CD4-positive, alpha-beta memory T cell (primary cell): Measurements from ENCODE around the gene DUSP7. TPM values are rescaled to one million over a fixed set of nuclear protein-coding genes. Genes with fewer than 3 reads are reported as not detected.

ENCODE experiments used
- CTCF ChIA-PET: fragments of 350-600 bp; sonication (Branson Sonifier 250); formaldehyde crosslinking; loops from one replicate; lab custom pipeline; 2021; ENCODE audit warnings: inconsistent platforms; ENCODE audit not compliant: partially characterized antibody; lab: Charles Lee
- POLR2A ChIA-PET: fragments of 350-600 bp; sonication (Branson Sonifier 250); formaldehyde crosslinking; loops from one replicate; lab custom pipeline; 2021; ENCODE audit not compliant: partially characterized antibody; lab: Charles Lee
- DNase-seq, 5 donors: peaks; one replicate each; pipeline versions ENCODE4 v3.0.0 to v3.0.0-alpha.2; 2020 to 2022; ENCODE audit warnings: mixed read lengths in 1 of 5
- H3K27ac ChIP-seq: one replicate; pipeline ENCODE4 v1.7.0; 2013; ENCODE audit warnings: low read depth, low read length
- H3K27me3 ChIP-seq: 2 replicates; pipeline ENCODE4 v1.7.0; 2013; ENCODE audit warnings: mild to moderate bottlenecking, low read length, moderate library complexity; ENCODE audit not compliant: insufficient read depth
- H3K36me3 ChIP-seq: 2 replicates; pipeline ENCODE4 v1.7.0; 2013; ENCODE audit warnings: mild to moderate bottlenecking, low read length, moderate library complexity; ENCODE audit not compliant: insufficient read depth
- H3K4me1 ChIP-seq: 2 replicates; pipeline ENCODE4 v1.7.0; 2013; ENCODE audit warnings: mild to moderate bottlenecking, low read length, moderate library complexity; ENCODE audit not compliant: insufficient read depth
- H3K4me3 ChIP-seq, 2 donors: one replicate each; pipeline ENCODE4 v1.7.0; 2013; ENCODE audit warnings: low read length in 2 of 2, mild to moderate bottlenecking in 1 of 2
- H3K9me3 ChIP-seq, 2 donors: one replicate each; pipeline ENCODE4 v1.7.0; 2013; ENCODE audit warnings: low read length in 2 of 2, control low read depth in 1 of 2; ENCODE audit not compliant: control insufficient read depth in 1 of 2
- H3K27ac Mint-ChIP-seq, 7 donors: one replicate each; pipeline ENCODE4 v1.8.0; 2020 to 2021; ENCODE audit warnings: mixed read lengths in 7 of 7, mild to moderate bottlenecking in 6 of 7, inconsistent platforms in 3 of 7, moderate library complexity in 3 of 7
- H3K27me3 Mint-ChIP-seq, 2 donors: one replicate each; pipeline ENCODE4 v1.8.0; 2020 to 2021; ENCODE audit warnings: mixed read lengths in 2 of 2
- H3K36me3 Mint-ChIP-seq, 2 donors: one replicate each; pipeline ENCODE4 v1.8.0; 2020 to 2021; ENCODE audit warnings: mixed read lengths in 2 of 2, inconsistent platforms in 1 of 2, mild to moderate bottlenecking in 1 of 2
- H3K4me1 Mint-ChIP-seq, 4 donors: one replicate each; pipeline ENCODE4 v1.8.0; 2020 to 2021; ENCODE audit warnings: mixed read lengths in 4 of 4, mild to moderate bottlenecking in 1 of 4
- H3K4me3 Mint-ChIP-seq, 8 donors: one replicate each; pipeline ENCODE4 v1.8.0; 2020 to 2021; ENCODE audit warnings: mixed read lengths in 8 of 8, mild to moderate bottlenecking in 7 of 8, moderate library complexity in 6 of 8, inconsistent platforms in 3 of 8
- H3K9me3 Mint-ChIP-seq, 8 donors: one replicate each; pipeline ENCODE4 v1.8.0; 2020 to 2021; ENCODE audit warnings: mixed read lengths in 8 of 8, mild to moderate bottlenecking in 5 of 8, inconsistent platforms in 3 of 8, moderate library complexity in 1 of 8
- intact Hi-C: fragments of 100-400 bp; cut with micrococcal nuclease; formaldehyde crosslinking; loops from one replicate; pipeline ENCODE4 v1.15.1; 2023
- polyA plus RNA-seq, 2 donors: library from polyadenylated mRNA; unstranded; fragments of 300-500 nt; fragmentation: Illumina TruSeq; gene quantifications; one replicate each; pipeline ENCODE4 v1.2.3, GENCODE V29; 2021
- total RNA-seq, 2 experiments: library from RNA; stranded (reverse); gene quantifications; one replicate each; pipeline ENCODE4 v1.2.3, GENCODE V29; 2021

Gene DUSP7
- total and polyA plus RNA-seq, 4 experiments from 2014 or later: 2.8 to 44.7 (median 26.9) TPM

DNA sequence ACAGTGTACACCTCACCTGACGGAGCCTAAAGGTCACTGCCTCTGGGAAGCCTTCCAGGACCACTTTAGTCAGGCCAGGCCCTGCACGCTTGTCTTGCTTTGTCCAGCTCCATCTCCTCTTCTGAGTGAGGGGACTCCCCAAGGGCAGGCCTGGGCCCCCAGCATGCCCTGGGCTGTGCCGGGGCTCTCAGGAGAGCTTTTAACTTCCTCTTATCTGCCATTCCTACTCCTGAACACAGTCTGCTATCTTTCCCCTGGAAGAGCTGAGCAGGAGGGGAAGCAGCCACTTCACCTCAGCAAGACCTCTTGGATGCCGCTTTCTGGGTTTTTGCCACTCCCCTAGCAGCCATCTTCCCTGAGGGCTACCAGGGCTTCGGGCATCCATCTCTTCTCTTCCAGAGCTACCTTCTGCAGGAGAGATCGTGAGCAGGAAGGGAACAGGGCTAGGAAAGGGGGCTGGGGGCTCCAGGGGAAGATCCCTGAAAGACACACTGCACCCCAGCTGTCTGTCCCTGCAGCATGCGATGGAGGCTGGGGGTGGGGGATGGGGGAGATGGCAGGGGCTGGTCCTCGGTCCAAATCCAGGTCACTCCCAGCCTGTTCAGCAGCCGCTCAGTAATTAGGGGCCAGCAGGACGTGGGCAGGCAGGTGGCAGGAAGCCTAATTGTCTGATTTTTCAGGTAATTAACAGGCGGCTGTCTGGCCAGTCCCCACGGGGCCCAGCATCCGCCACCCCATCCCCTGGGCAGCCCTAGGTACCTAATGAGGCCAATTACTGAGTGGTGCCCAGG lies 40.7 kb downstream of the DUSP7 start:
- Mint-ChIP-seq H3K9me3 (peaks cover 0 to 6% (median 0%) of the 10 kb centered on the region in 8 donors), H3K27ac (peak overlapping the region in 1 of 7 donors; percentile 43), H3K27me3 (no peaks in the 10 kb centered on the region), H3K4me3 (no peak overlapping the region), H3K36me3 (no peaks in the 10 kb centered on the region), H3K4me1 (no peaks in the 10 kb centered on the region)
- H3K4me1 ChIP-seq: no peaks in the 10 kb centered on the region
- POLR2A ChIA-PET: no interaction called here
- intact Hi-C loops: no loop called here
- CTCF ChIA-PET: interaction anchor here (1.5 kb wide), 1 partner anchor 38 kb away, joined by 3 read pairs; no protein-coding TSS in a partner anchor
- H3K36me3 ChIP-seq: no peaks in the 10 kb centered on the region
- no peak for DNase-seq
- no peaks in the 10 kb centered on the region for H3K27me3 ChIP-seq
- no peaks in the 10 kb centered on the region for H3K9me3 ChIP-seq
- no peak overlapping the region for H3K27ac ChIP-seq
- H3K4me3 ChIP-seq: no peak overlapping the region

DNA sequence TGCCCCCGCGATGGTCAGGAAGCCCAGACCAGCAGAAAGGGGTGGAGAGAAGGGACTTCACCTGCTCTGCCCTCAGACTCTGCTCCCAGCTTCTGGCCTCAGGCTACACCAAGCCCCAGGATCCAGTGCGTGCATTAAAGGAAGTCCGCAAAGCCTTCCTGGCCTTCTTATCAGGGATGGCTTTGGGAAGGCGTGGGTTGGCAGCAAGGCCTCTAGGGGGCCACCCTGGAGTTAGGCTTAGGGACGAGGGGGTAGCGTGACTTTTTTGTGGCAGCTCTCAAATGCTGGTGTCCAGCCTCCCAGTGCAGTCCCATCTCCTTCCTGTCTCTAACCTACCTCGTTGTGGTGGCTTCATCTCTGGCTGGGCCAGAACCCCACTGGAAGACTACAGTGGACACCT lies 41.8 kb downstream of the DUSP7 start:
- Mint-ChIP-seq H3K27me3 (no peaks in the 10 kb centered on the region), H3K36me3 (no peaks in the 10 kb centered on the region), H3K4me1 (peaks cover 0 to 3% (median 0%) of the 10 kb centered on the region in 4 donors), H3K9me3 (peaks cover 0 to 6% (median 0%) of the 10 kb centered on the region in 8 donors), H3K27ac (no peak overlapping the region), H3K4me3 (no peak overlapping the region)
- no peaks in the 10 kb centered on the region for H3K27me3 ChIP-seq
- H3K9me3 ChIP-seq: no peaks in the 10 kb centered on the region
- ChIA-PET POLR2A (no interaction called here), CTCF (interaction anchor here (1.5 to 1.7 kb wide), 3 partner anchors 39 to 109 kb away, joined by 3 to 4 read pairs (median 4); partner anchors contain the start of gene DUSP7)
- H3K4me1 ChIP-seq: no peaks in the 10 kb centered on the region
- H3K4me3 ChIP-seq: no peak overlapping the region
- no peak overlapping the region for H3K27ac ChIP-seq
- no peak for DNase-seq
- no peaks in the 10 kb centered on the region for H3K36me3 ChIP-seq
- intact Hi-C loops: no loop called here

DNA sequence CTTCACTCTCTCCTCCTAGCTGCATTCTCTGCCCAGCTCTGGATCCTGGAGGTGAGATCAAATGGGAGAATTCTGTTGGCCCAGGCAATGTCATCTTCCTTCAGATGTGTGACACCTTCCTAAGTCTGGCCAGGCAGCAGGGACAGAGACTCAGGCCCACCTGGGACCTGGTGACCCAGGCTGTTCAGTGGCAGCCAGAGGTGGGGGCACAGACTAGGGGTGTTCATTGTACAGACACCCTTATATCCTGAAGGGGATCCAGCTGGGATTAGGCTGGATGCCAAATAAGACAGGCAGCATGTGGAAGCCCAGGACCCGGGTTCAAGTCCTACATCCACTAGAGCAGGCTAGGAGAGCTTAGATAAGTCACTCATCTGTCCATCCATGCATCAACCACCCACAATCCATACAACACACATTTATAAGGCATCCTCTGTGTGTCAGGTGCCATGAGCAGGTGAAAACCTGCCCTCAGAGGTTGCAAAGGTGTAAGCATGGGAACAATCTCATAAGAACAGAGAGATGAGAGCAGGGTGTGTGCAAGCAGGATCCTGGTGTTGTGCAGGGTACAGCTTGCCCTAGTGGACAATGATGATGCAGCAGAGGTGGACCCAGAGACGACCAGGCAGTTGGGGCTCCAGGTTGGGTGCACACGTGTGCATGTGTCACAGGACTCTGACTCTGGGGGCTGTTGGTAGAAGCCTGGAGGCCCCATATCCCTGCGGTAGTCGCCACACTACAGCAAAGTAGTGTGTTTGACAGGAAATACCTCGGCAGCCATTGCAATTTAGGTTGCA lies 42.4 kb downstream of the DUSP7 start:
- ChIA-PET POLR2A (no interaction called here), CTCF (interaction anchor here (1.2 to 1.7 kb wide), 4 partner anchors 9 to 109 kb away, joined by 3 to 4 read pairs (median 4); partner anchors contain the start of gene DUSP7)
- intact Hi-C loops: no loop called here
- Histone ChIP-seq H3K9me3 (no peaks in the 10 kb centered on the region), H3K27me3 (no peaks in the 10 kb centered on the region), H3K27ac (no peak overlapping the region), H3K36me3 (no peaks in the 10 kb centered on the region), H3K4me1 (no peaks in the 10 kb centered on the region), H3K4me3 (no peak overlapping the region)
- no peak overlapping the region for H3K4me3 Mint-ChIP-seq
- H3K9me3 Mint-ChIP-seq: peaks cover 0 to 6% (median 0%) of the 10 kb centered on the region in 8 donors
- no peaks in the 10 kb centered on the region for H3K36me3 Mint-ChIP-seq
- H3K27me3 Mint-ChIP-seq: no peaks in the 10 kb centered on the region
- peak overlapping the region in 2 of 7 donors; percentile 29 to 32 for H3K27ac Mint-ChIP-seq
- peaks cover 0 to 3% (median 0%) of the 10 kb centered on the region in 4 donors for H3K4me1 Mint-ChIP-seq
- no peak for DNase-seq

DNA sequence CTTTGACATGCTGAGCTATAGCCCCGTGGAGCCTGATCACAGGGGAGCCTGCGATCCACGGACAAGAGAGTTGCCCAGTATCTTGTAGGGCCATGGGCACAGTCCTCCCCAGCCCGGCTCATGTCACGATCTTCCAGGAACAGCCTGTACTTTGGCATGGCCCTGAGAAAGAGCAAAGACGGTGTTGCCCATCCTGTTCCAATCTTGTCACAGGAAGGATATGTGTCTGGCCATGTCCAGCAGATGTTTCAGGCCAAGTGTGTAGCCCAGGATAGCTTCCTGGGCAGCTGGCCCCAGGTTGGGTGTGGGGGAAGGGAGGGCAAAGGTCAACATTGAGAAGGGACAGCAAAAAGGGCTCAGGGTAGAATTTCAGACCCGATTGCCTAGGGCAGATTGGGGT lies 43.7 kb downstream of the DUSP7 start:
- H3K27ac ChIP-seq: no peak overlapping the region
- no peaks in the 10 kb centered on the region for H3K27me3 ChIP-seq
- no peak overlapping the region for H3K4me3 Mint-ChIP-seq
- ChIA-PET CTCF (interaction anchor here (0.7 to 1.5 kb wide), 5 partner anchors 8 to 132 kb away, joined by 3 to 4 read pairs (median 4); no protein-coding TSS in a partner anchor), POLR2A (no interaction called here)
- no peaks in the 10 kb centered on the region for H3K27me3 Mint-ChIP-seq
- peak overlapping the region in 1 of 7 donors; percentile 22 for H3K27ac Mint-ChIP-seq
- H3K9me3 ChIP-seq: no peaks in the 10 kb centered on the region
- H3K36me3 Mint-ChIP-seq: no peaks in the 10 kb centered on the region
- intact Hi-C loops: no loop called here
- no peak for DNase-seq
- no peak overlapping the region for H3K4me3 ChIP-seq
- H3K4me1 ChIP-seq: no peaks in the 10 kb centered on the region
- H3K9me3 Mint-ChIP-seq: peaks cover 0 to 4% (median 0%) of the 10 kb centered on the region in 8 donors
- H3K4me1 Mint-ChIP-seq: peaks cover 0 to 3% (median 0%) of the 10 kb centered on the region in 4 donors
- H3K36me3 ChIP-seq: no peaks in the 10 kb centered on the region

DNA sequence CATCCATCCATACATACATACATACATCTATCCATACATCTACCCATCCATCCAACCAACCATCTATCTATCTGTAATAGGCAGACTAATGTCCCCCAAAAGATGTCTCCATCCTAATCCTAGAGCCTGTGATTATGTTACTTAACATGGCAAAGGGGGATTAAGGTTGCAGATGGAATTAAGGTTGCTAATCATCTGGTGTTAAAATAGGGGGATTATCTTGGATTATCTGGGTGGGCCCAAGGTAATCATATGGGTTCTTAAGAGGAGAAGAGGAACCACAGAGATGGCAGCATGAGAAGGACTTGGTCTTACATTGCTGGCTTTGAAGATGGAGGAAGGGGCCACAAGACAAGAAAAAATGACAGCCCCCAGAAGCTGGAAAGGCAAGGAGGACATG lies 45.9 kb downstream of the DUSP7 start:
- Mint-ChIP-seq H3K27ac (no peak overlapping the region), H3K27me3 (no peaks in the 10 kb centered on the region), H3K9me3 (peaks cover 0 to 3% (median 0%) of the 10 kb centered on the region in 8 donors), H3K36me3 (no peaks in the 10 kb centered on the region), H3K4me3 (no peak overlapping the region), H3K4me1 (peaks cover 5 to 11% (median 8%) of the 10 kb centered on the region in 4 donors)
- Histone ChIP-seq H3K36me3 (no peaks in the 10 kb centered on the region), H3K27ac (no peak overlapping the region), H3K27me3 (no peaks in the 10 kb centered on the region), H3K9me3 (no peaks in the 10 kb centered on the region), H3K4me1 (peaks cover 11% of the 10 kb centered on the region), H3K4me3 (no peak overlapping the region)
- intact Hi-C loops: no loop called here
- POLR2A ChIA-PET: no interaction called here
- no peak for DNase-seq
- CTCF ChIA-PET: interaction anchor here (10.6 kb wide), 1 partner anchor 133 kb away, joined by 147 read pairs; no protein-coding TSS in a partner anchor

DNA sequence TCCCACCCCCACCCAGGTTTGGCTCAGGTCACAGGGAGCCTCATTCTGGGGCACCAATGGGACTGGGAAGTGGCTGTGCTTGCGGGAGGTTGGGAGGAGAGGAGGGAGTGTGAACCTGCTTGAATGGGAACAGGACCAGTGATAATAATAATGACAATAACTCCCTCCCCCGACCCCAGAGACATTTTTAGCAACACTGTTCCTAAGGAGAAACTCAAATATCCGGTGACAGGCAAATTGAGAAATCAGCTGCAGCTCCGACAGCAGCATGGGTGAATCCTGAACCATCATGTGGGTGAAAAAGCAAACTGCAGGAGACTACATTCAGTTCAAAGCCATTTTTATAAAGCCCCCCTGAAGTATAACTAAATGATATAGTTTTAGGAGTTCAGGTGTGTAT lies 49.1 kb downstream of the DUSP7 start:
- no peaks in the 10 kb centered on the region for H3K36me3 ChIP-seq
- no peaks in the 10 kb centered on the region for H3K27me3 ChIP-seq
- Mint-ChIP-seq H3K4me1 (peaks cover 5 to 14% (median 9%) of the 10 kb centered on the region in 4 donors), H3K27ac (no peak overlapping the region), H3K27me3 (no peaks in the 10 kb centered on the region), H3K9me3 (peaks cover 0 to 2% (median 0%) of the 10 kb centered on the region in 8 donors), H3K4me3 (no peak overlapping the region), H3K36me3 (no peaks in the 10 kb centered on the region)
- peaks cover 11% of the 10 kb centered on the region for H3K4me1 ChIP-seq
- no peak overlapping the region for H3K4me3 ChIP-seq
- ChIA-PET CTCF (interaction anchor here (0.6 to 10.6 kb wide), 2 partner anchors 46 to 136 kb away, joined by 6 to 147 read pairs; no protein-coding TSS in a partner anchor), POLR2A (interaction anchor here (1.3 kb wide), 1 partner anchor 33 kb away, joined by 3 read pairs; the partner anchor contains the start of gene ABHD14B)
- H3K9me3 ChIP-seq: no peaks in the 10 kb centered on the region
- H3K27ac ChIP-seq: no peak overlapping the region
- DNase-seq: no peak
- intact Hi-C loops: no loop called here

DNA sequence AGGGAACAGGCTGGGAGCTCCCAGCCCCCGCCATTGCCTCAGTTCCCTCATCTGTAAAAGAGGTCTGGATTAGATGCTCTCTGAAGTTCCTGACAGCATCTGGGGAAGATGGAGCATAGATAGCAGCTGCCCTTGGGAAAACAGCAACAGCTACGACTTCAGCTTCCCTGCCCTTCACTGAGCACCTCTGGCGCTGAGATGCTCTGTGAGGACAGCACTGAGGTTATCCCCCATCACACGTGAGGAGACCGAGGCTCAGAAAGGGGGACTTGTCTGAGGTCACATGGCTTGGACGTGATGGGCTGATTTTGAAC lies 49.6 kb downstream of the DUSP7 start:
- intact Hi-C loops: no loop called here
- Mint-ChIP-seq H3K4me1 (peaks cover 6 to 17% (median 10%) of the 10 kb centered on the region in 4 donors), H3K36me3 (no peaks in the 10 kb centered on the region), H3K27me3 (no peaks in the 10 kb centered on the region), H3K27ac (no peak overlapping the region), H3K9me3 (peaks cover 0 to 2% (median 0%) of the 10 kb centered on the region in 8 donors), H3K4me3 (no peak overlapping the region)
- Histone ChIP-seq H3K27me3 (no peaks in the 10 kb centered on the region), H3K27ac (no peak overlapping the region), H3K4me1 (peaks cover 15% of the 10 kb centered on the region), H3K36me3 (no peaks in the 10 kb centered on the region), H3K9me3 (no peaks in the 10 kb centered on the region), H3K4me3 (no peak overlapping the region)
- ChIA-PET POLR2A (interaction anchor here (1.3 kb wide), 1 partner anchor 33 kb away, joined by 3 read pairs; the partner anchor contains the start of gene ABHD14B), CTCF (interaction anchor here (10.6 kb wide), 1 partner anchor 137 kb away, joined by 147 read pairs; no protein-coding TSS in a partner anchor)
- DNase-seq: no peak
